GM04503 (cell line): ENCODE results near the gene RFXANK.

Experiments used
- DNase-seq: peaks from one replicate; pipeline ENCODE4 v3.0.0-alpha.2; 2012; ENCODE audit warnings: low read depth

The RFXANK gene

GRCh38 chr19:19232261-19232721 lies 40.2 kb downstream of the RFXANK start:
- DNase-seq: no peak

DNA sequence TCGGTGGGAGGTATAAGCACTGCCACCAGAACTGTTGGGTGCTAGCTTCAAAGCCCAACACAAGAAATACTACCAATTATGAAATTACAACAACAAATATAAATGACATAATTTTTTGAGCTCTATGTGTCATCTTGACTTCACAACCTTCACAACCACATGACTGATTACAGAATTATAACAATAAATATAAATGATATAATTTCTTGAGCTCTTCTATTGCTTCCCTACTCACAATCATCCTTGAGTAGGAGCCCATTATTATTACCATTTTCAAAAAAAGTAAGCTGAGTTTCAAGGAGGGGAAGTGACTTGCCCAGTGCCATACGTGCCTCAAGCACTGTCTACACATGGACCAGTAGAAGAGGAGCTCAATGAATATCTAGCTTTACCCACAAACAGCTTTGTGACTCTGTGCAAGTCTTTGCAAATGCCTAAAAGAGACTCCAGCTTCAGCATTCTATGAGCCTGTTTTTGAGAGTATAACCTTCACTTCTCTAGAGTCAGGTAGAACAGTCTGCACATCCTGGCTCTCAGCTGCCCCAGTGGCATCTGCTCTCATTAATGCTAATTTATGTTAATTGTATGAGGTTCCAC lies 42.3 kb downstream of the RFXANK start:
- DNase-seq: no peak

- DNase-seq: no peak
Observed at GRCh38 chr19:19236173-19236572, 44.1 kb downstream of the RFXANK start.

GRCh38 chr19:19238126-19238894 lies 46.3 kb downstream of the RFXANK start:
- no peak for DNase-seq

DNA sequence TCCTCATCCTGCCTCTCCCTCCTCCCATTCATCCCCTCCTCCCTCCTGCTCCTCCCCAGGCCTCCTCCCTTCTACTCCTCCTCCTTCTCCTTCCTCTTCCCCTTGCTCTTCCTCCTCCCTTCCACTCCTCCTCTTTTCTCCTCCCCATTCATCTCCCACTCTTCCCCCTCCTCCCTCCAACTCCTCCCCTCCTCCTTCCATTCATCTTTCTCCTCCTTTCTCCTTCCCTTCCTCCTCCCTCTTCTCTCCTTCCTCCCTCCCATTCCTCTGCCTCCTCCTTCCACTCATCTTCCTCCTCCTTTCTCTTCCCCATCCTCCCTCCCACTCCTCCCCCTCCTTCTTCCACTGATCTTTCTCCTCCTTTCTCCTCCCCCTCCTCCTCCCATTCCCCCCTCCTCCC lies 47.6 kb downstream of the RFXANK start:
- DNase-seq: no peak

GRCh38 chr19:19240476-19240875 lies 48.4 kb downstream of the RFXANK start:
- DNase-seq: no peak

- no peak for DNase-seq
Observed at GRCh38 chr19:19250196-19250801, 58.2 kb downstream of the RFXANK start.
